ENCODE results near the gene PDE6A.
A peak's percentile ranks its signal among the peaks of the same experiment; 100 is the strongest.

GRCh38 chr5:149852641-149853330 is 91.8 kb downstream of the PDE6A start:
- TF ChIP-seq CTCF (IDR thresholded peaks at IDR 0.05) (peak; percentile 80 to 90 (median 89)), POLR2A (IDR thresholded peaks at IDR 0.05) (no peak)

Measured in adrenal gland (tissue), 5 donors.